ENCODE data around the gene CDA. TPM values are rescaled to one million over a fixed set of nuclear protein-coding genes. Genes with fewer than 3 reads are reported as not detected.

The CDA gene
- total and polyA plus RNA-seq, 2 donors (not counting 3 experiments of a cell fraction or from before 2014, with no cell fraction given), result 0.35 to 1.9 TPM

- Histone ChIP-seq H3K4me2 (ENCODE audit: insufficient read depth, low read length) (no peak overlapping the region), H3K36me3 (ENCODE audit: control insufficient read depth in 2 of 2, extremely low read depth in 1 of 2, insufficient read depth in 2 of 2, low read length in 2 of 2) (no peaks in the 10 kb centered on the region), H3K4me1 (ENCODE audit: control insufficient read depth, extremely low read depth, insufficient read depth, low read length) (peaks cover 5% of the 10 kb centered on the region), H3K9me3 (replicated peaks; ENCODE audit: control insufficient read depth, insufficient read depth, low read length) (no peaks in the 10 kb centered on the region), H3K9me1 (replicated peaks; ENCODE audit: control insufficient read depth, extremely low read depth, insufficient read depth, low read length) (no peaks in the 10 kb centered on the region), H3K79me2 (ENCODE audit: control insufficient read depth, insufficient read depth, low read length) (no peaks in the 10 kb centered on the region), H3K27ac (ENCODE audit: insufficient read depth, low read depth, low read length) (no peak overlapping the region), H3K4me3 (replicated peaks in 1 of 3; ENCODE audit: insufficient read depth in 1 of 3, low read depth in 1 of 3, low read length in 3 of 3) (no peak overlapping the region), H3K27me3 (ENCODE audit: control insufficient read depth in 2 of 2, insufficient read depth in 2 of 2, low read length in 2 of 2) (peaks cover 5 to 6% of the 10 kb centered on the region in 2 experiments), H4K20me1 (replicated peaks; ENCODE audit: control insufficient read depth, extremely low read depth, insufficient read depth, low read length) (no peaks in the 10 kb centered on the region), H3K9ac (replicated peaks; ENCODE audit: extremely low read depth, insufficient read depth, low read length) (no peak overlapping the region), H2AFZ (ENCODE audit: low read depth, low read length) (no peak overlapping the region)
- no peak for FAIRE-seq
- dilution Hi-C loops (cut with MboI; ENCODE audit: extremely low pct_ligation_motif_present, low sequenced_read_pairs) (no loop called here), intact Hi-C loops (cut with micrococcal nuclease) (loop anchor here (1.0 to 5.0 kb wide), 3 partner anchors 53 to 65 kb away; partner anchors contain the start of gene PINK1)
- ChIA-PET POLR2A (interaction anchor here (1.1 kb wide), 1 partner anchor 58 kb away, joined by 6 read pairs; no protein-coding TSS in a partner anchor), CTCF (interaction anchor here (0.7 to 5.7 kb wide), 32 partner anchors 9 to 157 kb away, joined by 3 to 173 read pairs (median 6); partner anchors contain the start of genes CDA, DDOST, FAM43B and PINK1)
- no peak for DNase-seq (ENCODE audit: low read depth, low spot score)
- BruUV-seq (replicated peaks), result no TSS peak
- TF ChIP-seq CTCF (IDR thresholded peaks at IDR 0.05; ENCODE audit: extremely low read depth in 1 of 2, insufficient read depth in 1 of 2, low read depth in 1 of 2, low read length in 2 of 2), result no peak
- TF ChIP-seq GATA2 (IDR thresholded peaks at IDR 0.05; ENCODE audit: insufficient read depth, insufficient read length, low read depth, low read length), result no peak
- TF ChIP-seq JUN (IDR thresholded peaks at IDR 0.05; ENCODE audit: borderline replicate concordance, insufficient read depth, insufficient read length, low read depth), result no peak
- TF ChIP-seq POLR2A (IDR thresholded peaks at IDR 0.05; ENCODE audit: low read depth, low read length), result no peak
- TF ChIP-seq FOS (IDR thresholded peaks at IDR 0.05; ENCODE audit: borderline replicate concordance, insufficient read depth, low read length), result no peak
- TF ChIP-seq EZH2 (IDR thresholded peaks at IDR 0.05; ENCODE audit: borderline replicate concordance, low read depth, low read length, severe bottlenecking), result no peak
- no peak for TF ChIP-seq MAX (IDR thresholded peaks at IDR 0.05; ENCODE audit: insufficient read depth, insufficient read length)
- no peak for TF ChIP-seq MYC (IDR thresholded peaks at IDR 0.05; ENCODE audit: low read depth, low read length)
- TF ChIP-seq POLR2AphosphoS5 (IDR thresholded peaks at IDR 0.05; ENCODE audit: insufficient read depth, low read depth, low read length), result no peak
Observed at GRCh38 chr1:20575541-20576336, 13.2 kb upstream of the CDA start.
